ENCODE measurements around the gene CDX2.

DNA sequence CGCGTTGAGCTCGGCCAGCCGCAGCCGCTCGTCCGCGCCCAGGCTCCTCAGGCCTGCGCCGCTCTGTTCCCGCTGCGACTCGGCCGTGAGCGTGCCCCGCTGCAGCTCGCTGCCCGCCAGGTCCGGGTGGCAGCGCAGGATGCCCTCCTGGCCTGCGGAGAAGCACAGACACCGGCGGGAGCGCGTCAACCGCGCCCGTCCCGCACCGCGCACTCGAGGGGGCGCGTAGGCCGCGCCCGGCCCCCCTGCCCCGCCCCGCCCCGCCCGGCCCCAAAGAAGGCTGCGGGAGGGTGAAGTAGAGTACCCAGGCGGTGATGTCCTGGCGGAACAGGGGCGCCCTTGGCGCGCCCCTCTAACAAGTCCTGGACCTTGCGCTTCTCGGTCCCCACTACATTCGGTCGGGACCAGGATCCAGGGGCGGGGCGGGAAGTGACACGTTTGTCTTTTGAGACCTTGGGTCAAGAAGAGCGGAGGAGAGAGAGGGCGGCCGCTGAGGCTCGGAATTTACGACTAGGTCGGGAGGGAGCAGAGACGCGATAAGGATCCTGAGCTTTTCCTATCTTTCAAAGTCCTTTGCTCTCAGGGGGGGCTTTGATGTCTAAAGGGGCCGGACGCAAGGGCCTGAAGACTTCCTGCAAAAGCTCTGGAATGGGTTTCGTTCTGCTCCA, 9.3 kb upstream of the CDX2 start:
- no peak for TF ChIP-seq CTCF (IDR thresholded peaks at IDR 0.05; ENCODE audit: low read depth, low read length, missing input control)
- TF ChIP-seq REST (IDR thresholded peaks at IDR 0.05) = no peak
- no peak for TF ChIP-seq FOXA1 (IDR thresholded peaks at IDR 0.05)
- no peak for TF ChIP-seq EGR1 (IDR thresholded peaks at IDR 0.05; ENCODE audit: low read depth in 2 of 2)
- no peak for TF ChIP-seq ATF3 (IDR thresholded peaks at IDR 0.05)
- TF ChIP-seq GABPA (IDR thresholded peaks at IDR 0.05 in 1 of 2, conservative IDR thresholded peaks at IDR 0.05 in 1 of 2) = no peak
- no peak for TF ChIP-seq ZBTB33 (IDR thresholded peaks at IDR 0.05)
- TF ChIP-seq SP1 (IDR thresholded peaks at IDR 0.05) = no peak
- no peak for TF ChIP-seq MAX (IDR thresholded peaks at IDR 0.05)
- no peak for TF ChIP-seq HNF4A (conservative IDR thresholded peaks at IDR 0.05)
- no peak for TF ChIP-seq RXRA (IDR thresholded peaks at IDR 0.05)
- no peak for TF ChIP-seq YY1 (IDR thresholded peaks at IDR 0.05)
